Right renal cortex interstitium (tissue), 3 donors: Measurements from ENCODE around the gene CCDC146. TPM values are rescaled to one million over a fixed set of nuclear protein-coding genes. Genes with fewer than 3 reads are reported as not detected.
"Not testable (repeated sequence)": the region's sequence is repeated elsewhere in the genome, so short reads cannot be mapped to it uniquely, and the experiment has no call there.

Source experiments
- DNase-seq, 3 donors: peaks; one replicate each; pipeline ENCODE4 v3.0.0-alpha.2; 2013; ENCODE audit warnings: low read depth in 3 of 3, low spot score in 2 of 3
- polyA plus RNA-seq, 3 donors: library from polyadenylated mRNA; unstranded; fragments of 120-200 nt; gene quantifications; one replicate each; pipeline ENCODE4 v1.2.1, GENCODE V29; 2013; ENCODE audit not compliant: insufficient read length in 3 of 3

Gene CCDC146
- polyA plus RNA-seq, 3 donors, result 20.9 to 21.8 (median 21.6) TPM

GRCh38 chr7:77197141-77197540 is 74.7 kb downstream of the CCDC146 start:
- DNase-seq, result no peak

- DNase-seq, result peak in 1 of 3 donors; percentile 18
Measured at GRCh38 chr7:77199013-77199966, 76.9 kb downstream of the CCDC146 start, which contains the start of gene FGL2. Gene FGL2 (minus strand): TSS chr7:77199819. CDS start chr7:77199793, 26 bp downstream.

GRCh38 chr7:77200542-77200941 is 78.1 kb downstream of the CCDC146 start:
- no peak for DNase-seq

- no peak for DNase-seq
Measured at GRCh38 chr7:77202481-77202976, 80.1 kb downstream of the CCDC146 start.

- DNase-seq, result no peak
Measured at GRCh38 chr7:77205706-77206105, 83.3 kb downstream of the CCDC146 start.

- no peak for DNase-seq
Measured at GRCh38 chr7:77208416-77208815, 86.0 kb downstream of the CCDC146 start.

- no peak for DNase-seq
Measured at GRCh38 chr7:77209479-77210139, 87.2 kb downstream of the CCDC146 start.

GRCh38 chr7:77216181-77216845 is 93.9 kb downstream of the CCDC146 start:
- DNase-seq, result no peak

- no peak for DNase-seq
Measured at GRCh38 chr7:77217474-77218185, 95.2 kb downstream of the CCDC146 start.

- DNase-seq, result not testable (repeated sequence)
Measured at GRCh38 chr7:77219701-77220331, 97.4 kb downstream of the CCDC146 start.

GRCh38 chr7:77222065-77222464 is 99.7 kb downstream of the CCDC146 start:
- no peak for DNase-seq

GRCh38 chr7:77222819-77223218 is 100.4 kb downstream of the CCDC146 start:
- DNase-seq, result no peak

- no peak for DNase-seq
Measured at GRCh38 chr7:77223261-77223660, 100.8 kb downstream of the CCDC146 start.

GRCh38 chr7:77226357-77226839 is 104.0 kb downstream of the CCDC146 start:
- no peak for DNase-seq

GRCh38 chr7:77228795-77229194 is 106.4 kb downstream of the CCDC146 start:
- not testable (repeated sequence) for DNase-seq

GRCh38 chr7:77232467-77232866 is 110.1 kb downstream of the CCDC146 start:
- DNase-seq, result no peak

- no peak for DNase-seq
Measured at GRCh38 chr7:77235276-77235675, 112.9 kb downstream of the CCDC146 start.

GRCh38 chr7:77238703-77239136 is 116.3 kb downstream of the CCDC146 start:
- DNase-seq, result no peak

- DNase-seq, result no peak
Measured at GRCh38 chr7:77239471-77239870, 117.1 kb downstream of the CCDC146 start.

- DNase-seq, result no peak
Measured at GRCh38 chr7:77242068-77242467, 119.7 kb downstream of the CCDC146 start.
